ENCODE results near the gene EMILIN3. TPM values are rescaled to one million over a fixed set of nuclear protein-coding genes. Genes with fewer than 3 reads are reported as not detected.

EMILIN3 gene
- total RNA-seq, 1 experiment from 2014 or later: not detected

DNA sequence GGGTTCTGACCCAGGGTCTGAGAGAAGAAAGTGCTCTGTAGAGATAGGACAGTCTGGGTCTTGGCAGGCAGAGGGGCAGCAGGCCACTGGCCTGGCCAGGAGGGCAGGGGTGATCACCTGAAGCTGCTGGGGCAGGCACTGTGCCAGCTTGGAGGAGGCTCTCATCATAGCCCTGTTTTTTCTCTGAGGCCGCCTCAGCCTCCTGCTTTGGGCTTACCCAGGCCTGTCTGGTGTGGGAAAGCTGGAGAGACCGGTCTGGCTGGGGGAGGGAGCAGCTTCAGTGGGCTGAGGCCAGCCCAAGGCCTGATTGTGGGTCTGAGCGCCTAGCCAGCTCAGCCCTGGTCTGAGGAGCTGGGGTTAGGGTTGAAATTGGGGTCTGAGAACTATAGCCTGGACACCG, 22.1 kb downstream of the EMILIN3 start:
- Histone ChIP-seq H3K4me1 (ENCODE audit: control insufficient read depth in 1 of 2, insufficient read depth in 2 of 2, low read length in 2 of 2) (peaks cover 5 to 18% of the 10 kb centered on the region in 2 experiments; a peak in 3 of 4 replicates), H3K27me3 (ENCODE audit: insufficient read depth, low read length) (no peaks in the 10 kb centered on the region), H3K9ac (ENCODE audit: low read length) (no peak overlapping the region), H3K36me3 (ENCODE audit: control insufficient read depth in 1 of 2, insufficient read depth in 2 of 2, low read length in 2 of 2) (peaks cover 0 to 2% of the 10 kb centered on the region in 2 experiments; a peak in 1 of 4 replicates), H4K20me1 (ENCODE audit: insufficient read depth) (no peaks in the 10 kb centered on the region), H3K9me3 (ENCODE audit: control insufficient read depth in 1 of 2, insufficient read depth in 1 of 2, low read depth in 1 of 2, low read length in 2 of 2) (no peaks in the 10 kb centered on the region), H3K79me2 (ENCODE audit: insufficient read depth, low read length) (no peaks in the 10 kb centered on the region; the same call in 1 of the 2 replicates), H3K9me2 (ENCODE audit: insufficient read depth) (no peaks in the 10 kb centered on the region), H3K27ac (ENCODE audit: low read depth, low read length) (no peak overlapping the region), H3K4me2 (ENCODE audit: low read length) (no peak overlapping the region), H2AFZ (ENCODE audit: low read depth, low read length, poor library complexity, severe bottlenecking) (no peak overlapping the region), H3K4me3 (replicated peaks in 1 of 2; ENCODE audit: low read depth in 1 of 2, low read length in 2 of 2) (no peak overlapping the region)
- DNase-seq (ENCODE audit: low read depth, low spot score) (no peak), ATAC-seq (no peak)
- TF ChIP-seq EZH2 (IDR thresholded peaks at IDR 0.05) (no peak), SRF (IDR thresholded peaks at IDR 0.05; ENCODE audit: low read depth) (no peak), FOSL1 (IDR thresholded peaks at IDR 0.05; ENCODE audit: low read depth) (no peak), ATF3 (IDR thresholded peaks at IDR 0.05) (no peak), ZNF274 (IDR thresholded peaks at IDR 0.05; ENCODE audit: low read depth, low read length) (no peak), SP1 (IDR thresholded peaks at IDR 0.05; ENCODE audit: low read depth) (no peak), REST (IDR thresholded peaks at IDR 0.05; ENCODE audit: low read depth) (no peak), ZFX (IDR thresholded peaks at IDR 0.05) (no peak), JUND (IDR thresholded peaks at IDR 0.05) (no peak), ELF1 (IDR thresholded peaks at IDR 0.05; ENCODE audit: borderline replicate concordance, low read depth) (no peak), POLR2AphosphoS5 (IDR thresholded peaks at IDR 0.05; ENCODE audit: low read depth, low read length) (no peak), SIN3A (IDR thresholded peaks at IDR 0.05; ENCODE audit: low read depth) (no peak), POLR2A (IDR thresholded peaks at IDR 0.05; ENCODE audit: borderline replicate concordance, extremely low read depth, insufficient read depth, insufficient read length) (no peak)
- TF ChIP-seq, protein P1, sequence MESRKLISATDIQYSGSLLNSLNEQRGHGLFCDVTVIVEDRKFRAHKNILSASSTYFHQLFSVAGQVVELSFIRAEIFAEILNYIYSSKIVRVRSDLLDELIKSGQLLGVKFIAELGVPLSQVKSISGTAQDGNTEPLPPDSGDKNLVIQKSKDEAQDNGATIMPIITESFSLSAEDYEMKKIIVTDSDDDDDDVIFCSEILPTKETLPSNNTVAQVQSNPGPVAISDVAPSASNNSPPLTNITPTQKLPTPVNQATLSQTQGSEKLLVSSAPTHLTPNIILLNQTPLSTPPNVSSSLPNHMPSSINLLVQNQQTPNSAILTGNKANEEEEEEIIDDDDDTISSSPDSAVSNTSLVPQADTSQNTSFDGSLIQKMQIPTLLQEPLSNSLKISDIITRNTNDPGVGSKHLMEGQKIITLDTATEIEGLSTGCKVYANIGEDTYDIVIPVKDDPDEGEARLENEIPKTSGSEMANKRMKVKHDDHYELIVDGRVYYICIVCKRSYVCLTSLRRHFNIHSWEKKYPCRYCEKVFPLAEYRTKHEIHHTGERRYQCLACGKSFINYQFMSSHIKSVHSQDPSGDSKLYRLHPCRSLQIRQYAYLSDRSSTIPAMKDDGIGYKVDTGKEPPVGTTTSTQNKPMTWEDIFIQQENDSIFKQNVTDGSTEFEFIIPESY (IDR thresholded peaks at IDR 0.05; ENCODE audit: extremely low read depth, insufficient replicate concordance, low read length): no peak
- TF ChIP-seq, protein P2, sequence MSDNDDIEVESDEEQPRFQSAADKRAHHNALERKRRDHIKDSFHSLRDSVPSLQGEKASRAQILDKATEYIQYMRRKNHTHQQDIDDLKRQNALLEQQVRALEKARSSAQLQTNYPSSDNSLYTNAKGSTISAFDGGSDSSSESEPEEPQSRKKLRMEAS (IDR thresholded peaks at IDR 0.05): no peak
- POLR2A ChIA-PET: no interaction called here
- intact Hi-C loops (cut with micrococcal nuclease): no loop called here
- RAD21 ChIA-PET (ENCODE audit: low non-redundant PET in 1 of 2, low total read pairs in 2 of 2, uncharacterized antibody in 2 of 2, unreplicated experiment in 2 of 2): interaction anchor here in 1 of 2 experiments (0.6 kb wide), 1 partner anchor 377 kb away, joined by 4 read pairs; no protein-coding TSS in a partner anchor
- CTCF ChIA-PET: interaction anchor here (1.2 kb wide), 1 partner anchor 172 kb away, joined by 4 read pairs; no protein-coding TSS in a partner anchor
- no TSS peak for BruUV-seq (replicated peaks)
